HG02798 (cell line): ENCODE measurements around the gene SIK2.
A peak's percentile ranks its signal among the peaks of the same experiment; 100 is the strongest.
"Not testable (repeated sequence)": the region's sequence is repeated elsewhere in the genome, so short reads cannot be mapped to it uniquely, and the experiment has no call there.

ENCODE experiments used
- ATAC-seq: cut with Tn5 transposase; IDR thresholded peaks from one replicate; pipeline ENCODE4 v1.9.1; 2021; ENCODE audit warnings: mild to moderate bottlenecking; ENCODE audit not compliant: unreplicated experiment, poor library complexity

The SIK2 gene

GRCh38 chr11:111741751-111742150 is 139.5 kb downstream of the SIK2 start:
- ATAC-seq = no peak

- no peak for ATAC-seq
Measured at GRCh38 chr11:111743700-111744099, 141.5 kb downstream of the SIK2 start.

GRCh38 chr11:111745719-111746504 is 143.7 kb downstream of the SIK2 start:
- ATAC-seq = no peak

GRCh38 chr11:111748035-111748804 is 146.0 kb downstream of the SIK2 start:
- no peak for ATAC-seq

GRCh38 chr11:111749646-111750045 is 147.4 kb downstream of the SIK2 start:
- no peak for ATAC-seq

- ATAC-seq = no peak
Measured at GRCh38 chr11:111756097-111756496, 153.8 kb downstream of the SIK2 start.

DNA sequence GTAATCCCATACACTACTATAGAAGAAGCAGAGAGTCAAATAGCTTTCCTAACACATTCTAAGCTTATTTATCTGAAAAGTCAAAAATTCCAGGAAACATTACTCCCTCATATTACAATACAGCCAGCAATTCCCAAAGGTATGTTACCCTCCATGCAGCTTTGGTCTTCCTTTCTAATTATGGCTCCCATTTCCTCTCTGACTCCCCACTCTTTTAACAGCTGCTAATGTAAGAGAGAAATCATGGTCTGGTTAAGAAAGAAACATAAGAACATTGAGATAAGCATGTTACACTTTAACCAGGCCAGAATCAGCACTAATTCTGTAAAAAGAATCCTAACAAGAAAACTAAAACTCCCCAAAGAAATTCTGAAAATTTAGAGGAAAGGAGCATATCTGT is 157.1 kb downstream of the SIK2 start:
- ATAC-seq = no peak

- ATAC-seq = no peak
Measured at GRCh38 chr11:111759778-111760407, 157.6 kb downstream of the SIK2 start.

DNA sequence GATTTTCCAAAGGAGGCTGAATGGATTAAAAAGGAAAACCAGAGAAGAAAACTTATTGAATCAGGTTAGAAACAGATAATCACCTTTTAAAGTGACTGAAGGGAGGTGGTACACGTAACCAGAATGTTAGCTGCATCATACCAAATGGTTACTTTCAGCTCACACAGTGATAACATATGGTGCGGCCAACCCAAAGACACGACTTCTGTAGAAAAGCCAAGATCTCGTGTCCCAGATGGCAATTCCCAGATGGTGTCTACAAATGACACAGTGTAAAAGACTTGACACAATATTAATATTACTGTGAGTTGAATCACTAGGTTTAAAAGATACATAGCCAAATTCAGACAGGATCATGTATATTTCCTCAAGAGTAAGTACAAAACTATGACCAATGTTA is 158.8 kb downstream of the SIK2 start:
- no peak for ATAC-seq

GRCh38 chr11:111762526-111762925 is 160.3 kb downstream of the SIK2 start:
- ATAC-seq = no peak

- ATAC-seq = no peak
Measured at GRCh38 chr11:111762981-111763643, 160.9 kb downstream of the SIK2 start.

DNA sequence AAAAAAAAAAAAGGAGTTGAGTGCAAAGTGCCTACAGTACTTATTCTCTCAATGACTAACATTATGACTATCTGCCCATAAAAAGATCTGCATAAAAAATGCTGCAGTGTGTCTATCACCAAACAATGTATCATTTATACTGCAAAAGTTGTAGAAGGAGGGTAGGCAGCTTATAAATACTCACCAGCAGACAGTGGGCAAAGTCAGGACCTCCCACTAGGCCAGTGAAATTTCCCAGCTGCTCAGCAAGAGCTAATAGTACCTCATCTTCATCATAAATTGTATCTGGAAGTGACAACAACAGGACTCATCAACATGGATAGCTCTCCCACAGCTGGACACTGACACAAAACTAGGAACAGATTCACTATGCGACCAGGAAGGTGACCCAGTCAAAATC is 162.4 kb downstream of the SIK2 start:
- no peak for ATAC-seq

- ATAC-seq = peak; percentile 39
Measured at GRCh38 chr11:111765320-111765983, 163.2 kb downstream of the SIK2 start.

- ATAC-seq = peak; percentile 89
Measured at GRCh38 chr11:111765984-111766833, 164.0 kb downstream of the SIK2 start, which contains the start of gene PPP2R1B. Gene PPP2R1B (minus strand): TSS chr11:111766389. CDS start chr11:111766361, 28 bp downstream.

GRCh38 chr11:111766834-111767142 is 164.5 kb downstream of the SIK2 start:
- ATAC-seq = no peak

- ATAC-seq = no peak
Measured at GRCh38 chr11:111770581-111771134, 168.4 kb downstream of the SIK2 start.

- not testable (repeated sequence) for ATAC-seq
Measured at GRCh38 chr11:111771205-111771604, 169.0 kb downstream of the SIK2 start.

DNA sequence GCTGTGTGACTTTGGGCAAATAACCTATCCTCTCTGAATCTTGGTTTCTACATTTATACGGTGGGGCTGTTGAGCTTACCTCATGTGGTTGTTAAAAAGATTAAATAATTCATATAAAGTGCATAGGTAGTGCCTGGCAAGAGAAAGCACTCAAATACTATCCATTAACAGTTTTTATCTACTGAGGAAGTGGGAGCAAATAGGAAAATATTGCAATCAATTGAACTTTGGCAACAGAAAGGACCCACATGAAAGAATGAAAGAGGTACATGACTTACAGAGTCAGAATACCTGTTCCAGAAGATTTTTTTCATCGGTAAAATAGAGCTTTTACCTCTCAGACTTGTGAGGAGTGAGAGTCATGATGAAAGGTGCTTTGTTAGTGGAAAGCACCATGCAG is 170.3 kb downstream of the SIK2 start:
- ATAC-seq = no peak
